Mucosa of descending colon (tissue), 3 donors: ENCODE results near the gene RARA. TPM values are rescaled to one million over a fixed set of nuclear protein-coding genes. Genes with fewer than 3 reads are reported as not detected.
A peak's percentile ranks its signal among the peaks of the same experiment; 100 is the strongest.

Source experiments
- ATAC-seq: fragments of 200-7000 bp; cut with Tn5 transposase; one replicate; pipeline ENCODE4 v1.9.1; 2020; ENCODE audit warnings: mild to moderate bottlenecking, moderate library complexity
- DNase-seq, 3 donors: peaks; one replicate each; pipeline ENCODE4 v3.0.0-alpha.2; 2020
- H3K36me3 ChIP-seq: fragments of 200-600 bp; one replicate; pipeline ENCODE4 v1.8.0; 2021; ENCODE audit warnings: low read depth, mild to moderate bottlenecking
- H3K4me1 ChIP-seq: fragments of 200-600 bp; one replicate; pipeline ENCODE4 v1.8.0; 2021; ENCODE audit warnings: low read depth, mild to moderate bottlenecking
- H3K4me3 ChIP-seq: fragments of 200-600 bp; one replicate; pipeline ENCODE4 v1.8.0; 2021; ENCODE audit warnings: mild to moderate bottlenecking
- H3K9me3 ChIP-seq: fragments of 200-600 bp; one replicate; pipeline ENCODE4 v1.8.0; 2021; ENCODE audit warnings: mild to moderate bottlenecking
- intact Hi-C, 2 donors: fragments of 100-400 bp; cut with DNase I in 1 of 2; cut with micrococcal nuclease in 1 of 2; formaldehyde crosslinking; loops; one replicate each; pipeline versions ENCODE4 v1.11.0 to v1.11.1; 2022; cut with DNase I, micrococcal nuclease
- total RNA-seq, 3 donors: library from RNA; stranded (reverse); fragmentation: NEBNext Ultra II Directional in 2 of 3; extraction: Animal tissue kit (Norgen Biotek cat#: 25700) in 2 of 3; gene quantifications; one replicate each; pipeline versions ENCODE4 v1.2.1 to v1.2.4, GENCODE V29; 2021 to 2023
- TF ChIP-seq, protein P1 (sequence below): fragments of 200-600 bp; IDR thresholded peaks from one replicate; pipeline ENCODE4 v1.8.0; 2022; ENCODE audit warnings: antibody characterized with exemption, mild to moderate bottlenecking
- donor health status: DM: no; HTN: no; CAD: no; lungs with moderate emphysema.
- donor health status: DM: no; HTN: no; CAD: no.
- donor health status: DM: no; HTN: yes; CAD: no.

Gene RARA
- total RNA-seq, 3 donors from 2014 or later = 42.2 to 51.2 (median 49.6) TPM

- no peaks in the 10 kb centered on the region for H3K9me3 ChIP-seq
- ATAC-seq (no peak), DNase-seq (peak in 1 of 3 donors; percentile 26)
- peaks cover 11% of the 10 kb centered on the region for H3K36me3 ChIP-seq
- intact Hi-C loops = no loop called here
- H3K4me1 ChIP-seq = peaks cover 45% of the 10 kb centered on the region
- H3K4me3 ChIP-seq = no peak overlapping the region
- TF ChIP-seq, protein P1, sequence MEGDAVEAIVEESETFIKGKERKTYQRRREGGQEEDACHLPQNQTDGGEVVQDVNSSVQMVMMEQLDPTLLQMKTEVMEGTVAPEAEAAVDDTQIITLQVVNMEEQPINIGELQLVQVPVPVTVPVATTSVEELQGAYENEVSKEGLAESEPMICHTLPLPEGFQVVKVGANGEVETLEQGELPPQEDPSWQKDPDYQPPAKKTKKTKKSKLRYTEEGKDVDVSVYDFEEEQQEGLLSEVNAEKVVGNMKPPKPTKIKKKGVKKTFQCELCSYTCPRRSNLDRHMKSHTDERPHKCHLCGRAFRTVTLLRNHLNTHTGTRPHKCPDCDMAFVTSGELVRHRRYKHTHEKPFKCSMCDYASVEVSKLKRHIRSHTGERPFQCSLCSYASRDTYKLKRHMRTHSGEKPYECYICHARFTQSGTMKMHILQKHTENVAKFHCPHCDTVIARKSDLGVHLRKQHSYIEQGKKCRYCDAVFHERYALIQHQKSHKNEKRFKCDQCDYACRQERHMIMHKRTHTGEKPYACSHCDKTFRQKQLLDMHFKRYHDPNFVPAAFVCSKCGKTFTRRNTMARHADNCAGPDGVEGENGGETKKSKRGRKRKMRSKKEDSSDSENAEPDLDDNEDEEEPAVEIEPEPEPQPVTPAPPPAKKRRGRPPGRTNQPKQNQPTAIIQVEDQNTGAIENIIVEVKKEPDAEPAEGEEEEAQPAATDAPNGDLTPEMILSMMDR = no peak
These were observed 40.5 kb downstream of the RARA start for GRCh38 chr17:40349477-40349894.

- ATAC-seq (no peak), DNase-seq (peak in 1 of 3 donors; percentile 43)
- Histone ChIP-seq H3K36me3 (peaks cover 11% of the 10 kb centered on the region), H3K4me1 (peaks cover 39% of the 10 kb centered on the region), H3K9me3 (no peaks in the 10 kb centered on the region), H3K4me3 (no peak overlapping the region)
- TF ChIP-seq, protein P1 = no peak
- intact Hi-C loops = loop anchor here in 1 of 2 donors (10.0 kb wide), 1 partner anchor 65 kb away; the partner anchor contains the start of gene TOP2A
These were observed 41.1 kb downstream of the RARA start for GRCh38 chr17:40349895-40350688.

DNA sequence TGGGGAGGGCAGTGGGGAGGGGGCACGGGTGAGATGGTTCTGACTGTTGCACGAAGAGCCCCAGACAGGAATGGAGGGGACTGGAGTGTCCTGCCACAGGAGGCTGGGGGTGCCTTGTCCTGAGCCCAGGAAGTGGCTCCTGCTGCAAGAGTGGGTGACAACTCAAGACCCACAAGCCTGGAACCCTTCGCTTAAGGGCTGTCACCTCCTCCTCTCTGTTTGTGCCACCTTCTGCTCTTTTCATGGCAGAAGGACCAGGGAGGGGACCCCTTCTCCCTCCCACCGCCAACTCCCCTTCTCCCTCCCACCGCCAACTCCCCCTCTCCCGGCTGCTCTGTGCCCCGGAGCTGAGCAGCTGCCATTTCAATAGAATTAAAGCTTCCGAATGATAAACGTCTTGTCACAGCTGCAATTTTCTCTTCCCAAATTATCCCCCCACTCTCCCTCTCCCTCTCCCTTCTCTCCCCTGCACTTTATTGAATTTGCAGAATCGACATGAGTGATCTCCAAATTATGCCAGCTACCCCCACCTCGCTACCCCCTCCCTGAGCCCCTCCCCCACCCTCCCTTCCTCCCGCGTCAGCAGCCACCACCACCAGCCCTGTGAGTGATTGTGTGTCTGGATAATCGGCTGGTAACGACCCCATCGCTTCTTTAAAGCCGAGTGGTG is 41.8 kb downstream of the RARA start:
- peak in 1 of 3 donors; percentile 33 for DNase-seq
- H3K36me3 ChIP-seq = peaks cover 11% of the 10 kb centered on the region
- H3K4me1 ChIP-seq = peaks cover 33% of the 10 kb centered on the region
- H3K4me3 ChIP-seq = no peak overlapping the region
- no peaks in the 10 kb centered on the region for H3K9me3 ChIP-seq
- intact Hi-C loops = loop anchor here in 1 of 2 donors (10.0 kb wide), 1 partner anchor 64 kb away; the partner anchor contains the start of gene TOP2A
- ATAC-seq = no peak
- TF ChIP-seq, protein P1 = no peak

DNA sequence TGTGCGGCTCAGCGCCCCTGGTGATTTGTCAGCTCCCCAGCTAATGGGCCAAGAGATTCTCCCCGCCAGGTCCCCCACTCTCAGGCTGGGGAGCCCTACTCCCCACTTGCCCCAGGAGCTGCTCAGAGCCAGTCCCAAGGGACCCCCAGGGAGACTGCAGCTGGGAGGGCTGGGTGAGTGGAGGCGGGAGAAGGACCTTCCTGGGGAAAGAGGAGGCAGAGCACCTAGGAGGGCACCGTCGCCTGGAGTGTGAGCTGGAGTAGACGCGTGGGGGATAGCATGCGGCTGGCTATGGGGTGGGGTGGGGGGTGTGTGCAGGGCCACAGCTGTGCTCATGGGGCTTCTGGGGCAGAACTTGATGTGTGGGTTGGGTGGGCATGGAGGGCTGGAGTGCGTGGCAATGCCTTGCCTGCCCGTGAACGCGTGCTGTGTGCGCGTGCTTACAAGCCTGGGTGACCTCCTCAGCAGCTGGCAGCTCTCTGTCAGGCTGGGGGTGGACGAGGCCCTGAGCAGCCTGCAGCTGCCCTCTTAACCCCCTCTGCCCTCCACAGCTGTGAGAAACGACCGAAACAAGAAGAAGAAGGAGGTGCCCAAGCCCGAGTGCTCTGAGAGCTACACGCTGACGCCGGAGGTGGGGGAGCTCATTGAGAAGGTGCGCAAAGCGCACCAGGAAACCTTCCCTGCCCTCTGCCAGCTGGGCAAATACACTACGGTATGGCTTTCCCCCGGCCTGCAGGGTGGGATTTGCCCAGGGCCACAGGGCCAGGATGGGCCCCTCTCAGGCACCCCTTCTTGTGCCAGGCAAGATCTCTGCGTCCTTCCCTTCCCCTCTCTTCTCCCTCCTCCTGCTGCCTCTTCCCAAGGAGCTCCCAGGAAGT is 42.6 kb downstream of the RARA start:
- DNase-seq (peak in 1 of 3 donors; percentile 40), ATAC-seq (no peak)
- H3K4me3 ChIP-seq = no peak overlapping the region
- intact Hi-C loops = loop anchor here in 1 of 2 donors (10.0 kb wide), 1 partner anchor 63 kb away; the partner anchor contains the start of gene TOP2A
- TF ChIP-seq, protein P1 = no peak
- H3K4me1 ChIP-seq = peaks cover 25% of the 10 kb centered on the region
- peaks cover 11% of the 10 kb centered on the region for H3K36me3 ChIP-seq
- H3K9me3 ChIP-seq = no peaks in the 10 kb centered on the region

- Histone ChIP-seq H3K36me3 (peaks cover 11% of the 10 kb centered on the region), H3K4me3 (no peak overlapping the region), H3K4me1 (peaks cover 18% of the 10 kb centered on the region), H3K9me3 (no peaks in the 10 kb centered on the region)
- intact Hi-C loops = loop anchor here in 1 of 2 donors (10.0 kb wide), 1 partner anchor 62 kb away; the partner anchor contains the start of gene TOP2A
- TF ChIP-seq, protein P1 = no peak
- no peak for ATAC-seq
- peak in 2 of 3 donors; percentile 29 to 39 for DNase-seq
These were observed 43.3 kb downstream of the RARA start for GRCh38 chr17:40352237-40352778.
